Right kidney (tissue), 1 donor: ENCODE data around the gene LPAR5.
A peak's percentile ranks its signal among the peaks of the same experiment; 100 is the strongest.
"Not testable (repeated sequence)": the region's sequence is repeated elsewhere in the genome, so short reads cannot be mapped to it uniquely, and the experiment has no call there.

Experiments
- DNase-seq: peaks from one replicate; pipeline ENCODE4 v3.0.0-alpha.2; 2016

The LPAR5 gene

GRCh38 chr12:6606331-6607131 is 29.2 kb downstream of the LPAR5 start:
- peak; percentile 48 for DNase-seq

- DNase-seq, result no peak
These were observed 30.1 kb downstream of the LPAR5 start for GRCh38 chr12:6605421-6606330.

- DNase-seq, result no peak
These were observed 31.3 kb downstream of the LPAR5 start for GRCh38 chr12:6604259-6605029.

- DNase-seq, result no peak
These were observed 32.6 kb downstream of the LPAR5 start for GRCh38 chr12:6603095-6603567.

GRCh38 chr12:6602526-6602925 is 33.2 kb downstream of the LPAR5 start:
- no peak for DNase-seq

- not testable (repeated sequence) for DNase-seq
These were observed 40.1 kb downstream of the LPAR5 start for GRCh38 chr12:6595673-6596072.

- DNase-seq, result no peak
These were observed 43.7 kb downstream of the LPAR5 start for GRCh38 chr12:6592087-6592486.

- not testable (repeated sequence) for DNase-seq
These were observed 49.2 kb downstream of the LPAR5 start for GRCh38 chr12:6586569-6586968.

GRCh38 chr12:6584293-6584692 is 51.5 kb downstream of the LPAR5 start:
- no peak for DNase-seq

GRCh38 chr12:6582959-6583358 is 52.8 kb downstream of the LPAR5 start:
- no peak for DNase-seq

GRCh38 chr12:6582196-6582595 is 53.6 kb downstream of the LPAR5 start:
- no peak for DNase-seq

- DNase-seq, result no peak
These were observed 60.1 kb downstream of the LPAR5 start for GRCh38 chr12:6575648-6576047.

GRCh38 chr12:6574576-6575295 is 61.0 kb downstream of the LPAR5 start:
- no peak for DNase-seq

- no peak for DNase-seq
These were observed 62.8 kb downstream of the LPAR5 start for GRCh38 chr12:6573001-6573400.

GRCh38 chr12:6570264-6570887 is 65.4 kb downstream of the LPAR5 start:
- DNase-seq, result no peak

GRCh38 chr12:6569786-6570185 is 66.0 kb downstream of the LPAR5 start:
- DNase-seq, result no peak

GRCh38 chr12:6569312-6569711 is 66.4 kb downstream of the LPAR5 start:
- no peak for DNase-seq
